ENCODE data around the gene NTF3. TPM values are rescaled to one million over a fixed set of nuclear protein-coding genes. Genes with fewer than 3 reads are reported as not detected.

Gene NTF3
- total and polyA plus RNA-seq, 2 donors (not counting 1 experiment from before 2014, with no cell fraction given): not detected

DNA sequence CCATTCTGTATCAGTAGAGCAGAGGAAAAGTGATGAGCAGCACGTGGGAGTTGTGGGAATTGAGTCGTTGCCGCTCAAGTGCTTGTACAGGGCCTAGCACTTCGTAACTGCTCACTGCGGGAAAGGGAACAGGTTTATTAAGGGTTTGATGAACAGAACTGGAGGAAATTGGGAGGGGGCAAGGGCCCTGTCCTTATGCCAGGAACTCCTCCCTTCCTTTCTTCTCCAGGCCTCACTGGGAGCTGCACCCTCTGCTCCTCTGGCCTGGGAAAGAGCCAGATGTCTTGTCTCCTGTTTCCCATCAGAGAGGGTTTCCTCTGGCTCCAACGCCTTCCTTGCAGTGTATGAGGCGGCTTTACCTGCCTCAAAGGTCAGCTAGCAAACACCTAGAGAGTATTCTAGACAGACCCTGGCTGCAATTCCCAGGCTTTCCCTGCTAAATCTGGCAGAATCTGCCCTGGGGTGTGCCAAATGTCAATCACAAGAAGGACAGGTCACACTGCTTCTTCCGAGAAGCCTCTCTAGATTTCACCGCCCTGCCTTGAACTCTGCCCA lies 78.4 kb downstream of the NTF3 start:
- ChIA-PET CTCF (no interaction called here), POLR2A (no interaction called here)
- Histone ChIP-seq H2AFZ (ENCODE audit: insufficient read depth, low read depth, low read length, poor library complexity, severe bottlenecking) (no peak overlapping the region), H3K9ac (ENCODE audit: low read length) (no peak overlapping the region), H3K4me2 (replicated peaks; ENCODE audit: low read depth, low read length, poor library complexity, severe bottlenecking) (no peak overlapping the region), H3K27me3 (replicated peaks in 1 of 4; ENCODE audit: control extremely low read depth in 1 of 4, control insufficient read depth in 3 of 4, insufficient read depth in 4 of 4, low read length in 3 of 4) (peaks cover 0 to 7% (median 1%) of the 10 kb centered on the region in 4 experiments), H3K9me3 (ENCODE audit: control extremely low read depth in 1 of 3, control insufficient read depth in 2 of 3, insufficient read depth in 1 of 3, low read length in 2 of 3) (peaks cover 0 to 10% (median 0%) of the 10 kb centered on the region in 3 donors), H3K4me3 (ENCODE audit: control extremely low read depth in 1 of 5, extremely low read depth in 1 of 5, insufficient read depth in 1 of 5, low read depth in 2 of 5, low read length in 4 of 5) (no peak overlapping the region), H3K4me1 (ENCODE audit: control insufficient read depth in 2 of 2, insufficient read depth in 2 of 2, low read length in 2 of 2) (peaks cover 0 to 3% of the 10 kb centered on the region in 2 donors), H4K20me1 (ENCODE audit: control insufficient read depth, insufficient read depth, low read length, poor library complexity, severe bottlenecking) (no peaks in the 10 kb centered on the region), H3K36me3 (replicated peaks in 1 of 2; ENCODE audit: control extremely low read depth in 1 of 2, control insufficient read depth in 1 of 2, extremely low read depth in 1 of 2, insufficient read depth in 2 of 2, low read length in 1 of 2) (no peaks in the 10 kb centered on the region), H3K79me2 (ENCODE audit: control insufficient read depth, insufficient read depth, low read length) (no peaks in the 10 kb centered on the region), H3K27ac (ENCODE audit: low read length in 2 of 2) (no peak overlapping the region)
- TF ChIP-seq, protein P1, sequence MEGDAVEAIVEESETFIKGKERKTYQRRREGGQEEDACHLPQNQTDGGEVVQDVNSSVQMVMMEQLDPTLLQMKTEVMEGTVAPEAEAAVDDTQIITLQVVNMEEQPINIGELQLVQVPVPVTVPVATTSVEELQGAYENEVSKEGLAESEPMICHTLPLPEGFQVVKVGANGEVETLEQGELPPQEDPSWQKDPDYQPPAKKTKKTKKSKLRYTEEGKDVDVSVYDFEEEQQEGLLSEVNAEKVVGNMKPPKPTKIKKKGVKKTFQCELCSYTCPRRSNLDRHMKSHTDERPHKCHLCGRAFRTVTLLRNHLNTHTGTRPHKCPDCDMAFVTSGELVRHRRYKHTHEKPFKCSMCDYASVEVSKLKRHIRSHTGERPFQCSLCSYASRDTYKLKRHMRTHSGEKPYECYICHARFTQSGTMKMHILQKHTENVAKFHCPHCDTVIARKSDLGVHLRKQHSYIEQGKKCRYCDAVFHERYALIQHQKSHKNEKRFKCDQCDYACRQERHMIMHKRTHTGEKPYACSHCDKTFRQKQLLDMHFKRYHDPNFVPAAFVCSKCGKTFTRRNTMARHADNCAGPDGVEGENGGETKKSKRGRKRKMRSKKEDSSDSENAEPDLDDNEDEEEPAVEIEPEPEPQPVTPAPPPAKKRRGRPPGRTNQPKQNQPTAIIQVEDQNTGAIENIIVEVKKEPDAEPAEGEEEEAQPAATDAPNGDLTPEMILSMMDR (IDR thresholded peaks at IDR 0.05): no peak
- no peak for TF ChIP-seq EZH2 (IDR thresholded peaks at IDR 0.05; ENCODE audit: borderline replicate concordance, insufficient read depth, low read depth, low read length, poor library complexity, severe bottlenecking)
- no peak for DNase-seq
- no peaks in the 10 kb centered on the region for H3K4me1 Mint-ChIP-seq
- H3K4me3 Mint-ChIP-seq: no peak overlapping the region
- H3K27ac Mint-ChIP-seq: no peak overlapping the region
- ATAC-seq (ENCODE audit: low read depth): no peak
- intact Hi-C loops (cut with micrococcal nuclease): loop anchor here (5.0 kb wide), 1 partner anchor 488 kb away; no protein-coding TSS in a partner anchor
- WGBS (ENCODE audit: insufficient coverage): 97% methylated on average over 7 of the region's 9 CpGs
- no peaks in the 10 kb centered on the region for H3K9me3 Mint-ChIP-seq (ENCODE audit: insufficient read depth)
- peaks cover 18% of the 10 kb centered on the region for H3K27me3 Mint-ChIP-seq

DNA sequence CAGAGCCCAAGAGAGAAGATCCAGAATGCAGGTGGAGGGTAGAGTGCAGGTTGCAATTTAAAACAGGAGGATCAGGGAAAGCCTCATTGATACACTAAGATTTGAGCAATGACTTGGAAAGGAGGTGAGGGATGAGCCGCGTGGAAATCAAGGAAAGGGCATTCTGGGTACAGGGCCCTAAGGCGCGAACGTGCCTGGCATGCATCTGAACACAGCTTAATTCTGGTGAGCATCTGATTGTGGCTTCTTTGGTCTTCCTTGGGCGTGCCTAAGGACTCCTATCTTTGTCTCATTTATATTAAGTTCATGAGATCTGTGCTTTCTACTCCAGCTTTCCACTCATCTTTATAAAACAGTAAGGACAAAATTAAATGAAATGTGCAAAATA lies 79.3 kb downstream of the NTF3 start:
- Mint-ChIP-seq H3K4me3 (no peak overlapping the region), H3K4me1 (no peaks in the 10 kb centered on the region), H3K27ac (no peak overlapping the region), H3K27me3 (peaks cover 18% of the 10 kb centered on the region), H3K9me3 (ENCODE audit: insufficient read depth) (no peaks in the 10 kb centered on the region)
- no peaks in the 10 kb centered on the region for H4K20me1 ChIP-seq (ENCODE audit: control insufficient read depth, insufficient read depth, low read length, poor library complexity, severe bottlenecking)
- no peak overlapping the region for H3K27ac ChIP-seq (ENCODE audit: low read length in 2 of 2)
- ChIA-PET POLR2A (no interaction called here), CTCF (no interaction called here)
- no peak overlapping the region for H3K4me3 ChIP-seq (ENCODE audit: control extremely low read depth in 1 of 5, extremely low read depth in 1 of 5, insufficient read depth in 1 of 5, low read depth in 2 of 5, low read length in 4 of 5)
- H3K36me3 ChIP-seq (replicated peaks in 1 of 2; ENCODE audit: control extremely low read depth in 1 of 2, control insufficient read depth in 1 of 2, extremely low read depth in 1 of 2, insufficient read depth in 2 of 2, low read length in 1 of 2): no peaks in the 10 kb centered on the region
- no peak overlapping the region for H2AFZ ChIP-seq (ENCODE audit: insufficient read depth, low read depth, low read length, poor library complexity, severe bottlenecking)
- peaks cover 0 to 5% (median 1%) of the 10 kb centered on the region in 4 experiments for H3K27me3 ChIP-seq (replicated peaks in 1 of 4; ENCODE audit: control extremely low read depth in 1 of 4, control insufficient read depth in 3 of 4, insufficient read depth in 4 of 4, low read length in 3 of 4)
- TF ChIP-seq, protein P1 (IDR thresholded peaks at IDR 0.05): no peak
- TF ChIP-seq EZH2 (IDR thresholded peaks at IDR 0.05; ENCODE audit: borderline replicate concordance, insufficient read depth, low read depth, low read length, poor library complexity, severe bottlenecking): no peak
- H3K4me2 ChIP-seq (replicated peaks; ENCODE audit: low read depth, low read length, poor library complexity, severe bottlenecking): no peak overlapping the region
- peaks cover 0 to 10% (median 0%) of the 10 kb centered on the region in 3 donors for H3K9me3 ChIP-seq (ENCODE audit: control extremely low read depth in 1 of 3, control insufficient read depth in 2 of 3, insufficient read depth in 1 of 3, low read length in 2 of 3)
- intact Hi-C loops (cut with micrococcal nuclease): loop anchor here (5.0 kb wide), 1 partner anchor 489 kb away; no protein-coding TSS in a partner anchor
- H3K9ac ChIP-seq (ENCODE audit: low read length): no peak overlapping the region
- WGBS (ENCODE audit: insufficient coverage): 72% methylated on average over 5 of the region's 6 CpGs
- DNase-seq (no peak), ATAC-seq (ENCODE audit: low read depth) (no peak)
- peaks cover 0 to 3% of the 10 kb centered on the region in 2 donors for H3K4me1 ChIP-seq (ENCODE audit: control insufficient read depth in 2 of 2, insufficient read depth in 2 of 2, low read length in 2 of 2)
- no peaks in the 10 kb centered on the region for H3K79me2 ChIP-seq (ENCODE audit: control insufficient read depth, insufficient read depth, low read length)

Measured in B cell (primary cell).